Measurements from ENCODE around the gene ZRANB3.
A peak's percentile ranks its signal among the peaks of the same experiment; 100 is the strongest.
"Not testable (repeated sequence)": the region's sequence is repeated elsewhere in the genome, so short reads cannot be mapped to it uniquely, and the experiment has no call there.

Gene ZRANB3

DNA sequence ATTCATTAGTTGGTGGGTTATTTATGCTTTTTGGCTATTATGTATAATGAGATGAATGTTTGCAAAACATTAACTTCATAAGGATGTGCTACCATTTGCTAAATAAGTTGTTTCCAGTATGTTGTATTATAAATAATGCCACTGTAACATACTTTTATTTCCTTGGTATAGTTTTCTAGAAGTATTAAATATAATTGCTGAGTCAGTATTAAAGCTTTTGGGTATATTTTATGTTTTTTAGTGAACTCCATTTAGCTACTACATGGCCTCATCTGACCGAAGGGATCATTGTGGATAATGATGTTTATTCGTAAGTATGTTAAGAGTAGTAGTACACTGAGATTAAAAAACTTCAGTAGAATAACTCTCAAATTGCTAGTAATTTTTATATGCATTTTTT lies 405.1 kb downstream of the ZRANB3 start:
- peak overlapping the region; percentile 69 for H3K27ac Mint-ChIP-seq
- no peaks in the 10 kb centered on the region for H3K9me3 Mint-ChIP-seq
- no peaks in the 10 kb centered on the region for H3K27me3 Mint-ChIP-seq
- no peak overlapping the region for H3K4me3 Mint-ChIP-seq
- H3K4me1 Mint-ChIP-seq = peaks cover 6% of the 10 kb centered on the region
- H3K36me3 Mint-ChIP-seq = peaks cover 23% of the 10 kb centered on the region

DNA sequence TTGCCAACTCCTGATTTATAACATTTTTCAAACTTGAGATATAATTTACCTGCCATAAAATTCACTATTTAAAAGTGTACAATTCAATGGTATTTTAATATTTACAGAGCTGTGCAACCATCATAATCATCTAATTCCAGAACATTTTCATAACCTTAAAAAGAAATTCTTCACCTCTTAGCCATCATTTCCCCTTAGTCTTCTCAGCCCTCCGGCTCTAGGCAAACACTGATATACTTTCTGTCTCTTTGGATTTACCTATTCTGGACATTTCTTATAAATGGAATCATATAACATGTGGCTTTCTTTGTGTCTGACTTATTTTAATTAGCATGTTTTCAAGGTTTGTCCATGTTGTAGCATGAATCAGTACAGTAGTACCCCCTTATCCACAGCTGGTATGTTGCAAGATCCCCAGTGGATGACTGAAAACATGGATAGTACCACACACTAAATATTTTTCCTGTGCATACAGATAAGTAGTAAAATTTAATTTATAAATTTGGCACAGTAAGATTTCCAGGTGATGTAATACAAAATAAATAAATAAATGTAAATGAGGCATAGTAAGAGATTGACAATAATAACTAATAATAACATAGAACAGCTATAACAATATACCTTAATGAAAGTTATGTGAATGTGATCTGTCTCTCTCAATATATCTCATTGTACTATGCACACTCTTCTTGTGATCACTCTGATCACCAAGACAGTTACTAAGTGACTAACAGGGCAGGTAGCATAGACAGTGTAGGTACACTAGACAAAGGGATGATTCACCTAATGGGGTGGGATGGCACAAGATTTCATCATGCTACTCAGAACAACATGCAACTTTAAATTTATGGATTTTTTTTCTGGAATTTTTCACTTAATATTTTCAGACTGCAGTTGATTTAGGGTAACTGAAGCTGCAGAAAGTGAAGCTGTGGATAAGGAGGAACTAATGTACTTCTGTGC lies 405.8 kb downstream of the ZRANB3 start:
- peaks cover 24% of the 10 kb centered on the region for H3K36me3 Mint-ChIP-seq
- peak overlapping the region; percentile 69 for H3K27ac Mint-ChIP-seq
- H3K4me3 Mint-ChIP-seq = no peak overlapping the region
- no peaks in the 10 kb centered on the region for H3K9me3 Mint-ChIP-seq
- no peaks in the 10 kb centered on the region for H3K27me3 Mint-ChIP-seq
- peaks cover 6% of the 10 kb centered on the region for H3K4me1 Mint-ChIP-seq

DNA sequence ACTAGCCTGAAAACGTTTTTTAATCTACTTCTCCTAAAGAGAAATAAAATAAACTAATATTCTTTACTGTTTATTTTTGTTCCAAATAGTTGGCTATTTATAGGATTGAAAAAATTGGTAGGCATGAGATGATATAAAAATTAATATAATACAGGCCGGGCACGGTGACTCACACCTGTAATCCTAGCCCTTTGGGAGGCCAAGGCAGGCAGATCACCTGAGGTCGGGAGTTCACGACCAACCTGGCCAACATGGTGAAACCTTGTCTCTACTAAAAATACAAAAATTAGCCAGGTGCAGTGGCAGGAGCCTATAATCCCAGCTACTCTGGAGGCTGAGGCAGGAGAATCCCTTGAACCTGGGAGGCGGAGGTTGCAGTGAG lies 409.4 kb downstream of the ZRANB3 start:
- H3K36me3 Mint-ChIP-seq = peaks cover 16% of the 10 kb centered on the region
- H3K9me3 Mint-ChIP-seq = not testable (repeated sequence)

DNA sequence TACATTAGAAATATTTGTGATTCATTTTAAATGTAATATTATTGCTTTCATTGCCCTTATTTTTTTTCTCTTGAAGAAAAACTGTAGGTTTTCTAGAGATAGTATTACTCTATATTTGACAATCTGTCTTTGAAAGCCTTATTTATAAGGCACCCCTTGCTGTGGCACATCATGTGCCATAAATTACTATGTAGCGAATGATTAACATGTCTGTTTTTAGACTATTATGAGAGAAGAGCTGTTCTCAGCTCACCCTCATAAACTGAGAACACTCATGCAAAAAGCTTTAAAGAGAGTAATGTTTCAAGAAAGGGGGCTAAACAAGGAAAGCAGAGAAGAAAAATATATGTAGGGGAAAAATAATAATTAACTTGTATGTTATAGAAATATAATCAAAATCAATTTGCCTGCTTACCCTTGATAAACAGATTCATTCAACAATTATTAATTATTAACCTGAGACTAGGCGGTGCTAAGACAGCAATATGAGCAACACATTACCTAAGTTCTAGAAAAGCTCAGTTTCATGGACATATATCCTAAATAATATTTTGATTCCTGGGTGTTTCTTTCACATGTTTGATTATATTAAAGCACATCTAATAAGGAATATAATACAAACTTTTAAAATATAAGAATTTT lies 409.9 kb downstream of the ZRANB3 start:
- Mint-ChIP-seq H3K4me1 (peaks cover 23% of the 10 kb centered on the region), H3K9me3 (no peaks in the 10 kb centered on the region)

More for the DNA sequence above, 409.4 kb downstream of the ZRANB3 start:
- H3K4me1 Mint-ChIP-seq = peaks cover 23% of the 10 kb centered on the region
- H3K27me3 Mint-ChIP-seq, H3K27ac Mint-ChIP-seq, H3K4me3 Mint-ChIP-seq: not testable (repeated sequence)

DNA sequence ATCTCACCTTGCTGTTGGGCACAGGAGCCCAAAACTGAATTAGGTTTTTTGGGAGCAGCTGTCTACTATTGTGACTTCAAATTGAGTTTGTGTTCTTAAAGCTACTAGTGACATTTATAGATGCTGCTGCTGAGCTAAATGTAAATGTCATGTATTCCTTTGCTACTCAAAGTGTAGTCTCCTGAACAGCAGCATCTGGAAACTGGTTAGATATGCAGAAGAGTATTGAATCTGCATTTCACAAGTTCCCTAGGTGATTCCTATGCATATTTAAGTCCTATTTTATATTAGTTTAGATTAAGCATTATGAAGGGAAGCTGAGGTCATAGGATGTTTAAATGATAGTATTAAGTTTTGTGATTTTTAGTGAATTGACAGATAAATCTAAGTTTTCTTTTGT lies 411.4 kb downstream of the ZRANB3 start:
- H3K36me3 Mint-ChIP-seq = peaks cover 16% of the 10 kb centered on the region
- H3K27me3 Mint-ChIP-seq = no peaks in the 10 kb centered on the region
- H3K4me3 Mint-ChIP-seq = no peak overlapping the region
- peak overlapping the region; percentile 27 for H3K27ac Mint-ChIP-seq
- H3K4me1 Mint-ChIP-seq = peaks cover 17% of the 10 kb centered on the region
- no peaks in the 10 kb centered on the region for H3K9me3 Mint-ChIP-seq

More for the DNA sequence above, 409.9 kb downstream of the ZRANB3 start:
- Mint-ChIP-seq H3K27me3 (no peaks in the 10 kb centered on the region), H3K27ac (peak overlapping the region; percentile 48), H3K4me3 (no peak overlapping the region), H3K36me3 (peaks cover 16% of the 10 kb centered on the region)

DNA sequence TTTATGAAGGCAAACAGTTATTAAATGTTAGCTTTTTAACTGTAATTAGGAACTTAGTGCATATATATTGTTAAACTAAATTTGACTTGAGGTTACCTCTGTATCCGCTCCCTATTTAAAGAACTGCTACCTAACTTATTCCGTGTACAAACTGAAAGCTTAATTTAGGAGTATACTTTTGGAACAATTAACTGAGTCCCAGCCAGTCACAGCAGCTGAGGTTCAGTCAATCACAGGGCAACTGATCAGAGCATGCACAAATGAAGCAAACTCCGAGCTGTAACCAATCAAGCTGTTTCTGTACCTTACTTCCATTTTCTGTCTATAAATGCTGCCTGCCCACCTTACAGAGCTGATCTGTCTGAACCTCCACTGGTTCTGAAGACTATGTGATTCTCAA lies 417.7 kb downstream of the ZRANB3 start:
- no peaks in the 10 kb centered on the region for H3K27me3 Mint-ChIP-seq
- H3K27ac Mint-ChIP-seq = no peak overlapping the region
- H3K4me1 Mint-ChIP-seq = peaks cover 25% of the 10 kb centered on the region
- H3K4me3 Mint-ChIP-seq = no peak overlapping the region
- H3K36me3 Mint-ChIP-seq = peaks cover 19% of the 10 kb centered on the region
- H3K9me3 Mint-ChIP-seq = no peaks in the 10 kb centered on the region

DNA sequence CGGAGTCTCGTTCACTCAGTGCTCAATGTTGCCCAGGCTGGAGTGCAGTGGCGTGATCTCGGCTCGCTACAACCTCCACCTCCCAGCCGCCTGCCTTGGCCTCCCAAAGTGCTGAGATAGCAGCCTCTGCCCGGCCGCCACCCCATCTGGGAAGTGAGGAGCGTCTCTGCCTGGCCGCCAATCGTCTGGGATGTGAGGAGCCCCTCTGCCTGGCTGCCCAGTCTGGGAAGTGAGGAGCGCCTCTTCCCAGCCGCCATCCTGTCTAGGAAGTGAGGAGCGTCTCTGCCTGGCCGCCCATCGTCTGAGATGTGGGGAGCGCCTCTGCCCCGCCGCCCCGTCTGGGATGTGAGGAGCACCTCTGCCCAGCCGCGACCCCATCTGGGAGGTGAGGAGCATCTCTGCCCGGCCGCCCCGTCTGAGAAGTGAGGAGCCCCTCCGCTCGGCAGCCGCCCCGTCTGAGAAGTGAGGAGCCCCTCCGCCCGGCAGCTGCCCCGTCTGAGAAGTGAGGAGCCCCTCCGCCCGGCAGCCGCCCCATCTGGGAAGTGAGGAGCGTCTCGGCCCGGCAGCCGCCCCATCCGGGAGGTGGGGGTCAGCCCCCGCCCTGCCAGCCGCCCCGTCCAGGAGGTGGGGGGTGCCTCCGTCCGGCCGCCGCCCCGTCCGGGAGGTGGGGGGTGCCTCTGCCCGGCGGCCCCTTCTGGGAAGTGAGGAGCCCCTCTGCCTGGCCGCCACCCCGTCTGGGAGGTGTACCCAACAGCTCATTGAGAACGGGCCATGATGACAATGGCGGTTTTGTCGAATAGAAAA lies 425.3 kb downstream of the ZRANB3 start:
- not testable (repeated sequence) for H3K4me3 Mint-ChIP-seq, H3K9me3 Mint-ChIP-seq, H3K27ac Mint-ChIP-seq, H3K27me3 Mint-ChIP-seq
- Mint-ChIP-seq H3K36me3 (peaks cover 41% of the 10 kb centered on the region), H3K4me1 (peaks cover 16% of the 10 kb centered on the region)

DNA sequence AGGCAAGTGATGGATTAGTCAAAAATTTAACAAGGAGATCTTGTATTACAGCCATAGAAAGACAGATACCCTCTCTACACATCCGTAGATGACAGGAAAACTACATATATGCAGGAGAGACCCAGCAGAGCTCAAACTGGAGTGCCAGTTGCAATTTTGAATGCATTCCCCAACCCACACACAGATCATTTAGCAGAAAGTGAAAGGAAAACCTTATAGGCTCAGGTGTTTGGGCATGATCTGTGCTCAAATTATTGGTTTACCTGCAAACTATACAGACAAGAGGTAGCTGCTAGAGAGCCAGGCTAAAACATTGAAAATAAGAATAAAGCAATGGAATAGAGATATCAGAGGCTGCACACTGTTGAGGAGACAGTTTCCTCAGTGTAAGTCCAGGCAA lies 427.2 kb downstream of the ZRANB3 start:
- Mint-ChIP-seq H3K9me3 (no peaks in the 10 kb centered on the region), H3K27ac (peak overlapping the region; percentile 74), H3K27me3 (no peaks in the 10 kb centered on the region), H3K4me3 (no peak overlapping the region), H3K36me3 (peaks cover 42% of the 10 kb centered on the region), H3K4me1 (peaks cover 21% of the 10 kb centered on the region)

DNA sequence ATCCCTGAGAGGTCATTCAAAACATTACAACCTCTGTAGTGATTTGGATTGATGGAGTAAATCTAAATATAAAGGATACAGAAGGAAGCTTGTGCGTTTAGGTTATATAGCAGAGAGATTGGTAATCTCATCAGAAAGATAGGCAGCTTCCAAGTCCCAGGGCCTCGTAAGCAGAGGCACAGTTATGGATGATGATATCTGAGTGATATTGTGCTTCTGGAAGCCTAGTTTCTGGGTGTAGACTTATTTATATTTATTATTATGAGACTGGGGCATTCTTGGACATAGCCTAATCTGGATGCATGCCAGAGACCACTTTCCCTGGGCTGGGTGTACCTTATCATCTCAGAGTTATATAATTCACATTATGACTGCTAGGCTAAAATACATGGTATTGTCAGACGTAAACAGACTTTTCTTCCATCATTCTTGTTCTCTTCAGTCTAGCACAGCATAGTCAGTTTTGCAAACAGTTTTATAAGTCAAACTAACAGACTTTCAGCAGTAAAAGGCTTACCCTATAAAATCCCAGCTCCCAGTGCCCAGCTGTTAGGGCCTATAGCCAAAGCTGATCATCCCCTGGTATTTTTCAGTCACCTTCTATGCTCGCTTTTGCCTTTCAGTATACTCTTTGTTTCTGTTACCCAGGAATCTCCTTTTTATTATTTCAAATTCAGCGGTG lies 431.1 kb downstream of the ZRANB3 start:
- peaks cover 38% of the 10 kb centered on the region for H3K36me3 Mint-ChIP-seq
- peak overlapping the region; percentile 10 for H3K27ac Mint-ChIP-seq
- H3K27me3 Mint-ChIP-seq = no peaks in the 10 kb centered on the region
- H3K4me3 Mint-ChIP-seq = no peak overlapping the region
- H3K9me3 Mint-ChIP-seq = no peaks in the 10 kb centered on the region
- H3K4me1 Mint-ChIP-seq = peaks cover 25% of the 10 kb centered on the region

DNA sequence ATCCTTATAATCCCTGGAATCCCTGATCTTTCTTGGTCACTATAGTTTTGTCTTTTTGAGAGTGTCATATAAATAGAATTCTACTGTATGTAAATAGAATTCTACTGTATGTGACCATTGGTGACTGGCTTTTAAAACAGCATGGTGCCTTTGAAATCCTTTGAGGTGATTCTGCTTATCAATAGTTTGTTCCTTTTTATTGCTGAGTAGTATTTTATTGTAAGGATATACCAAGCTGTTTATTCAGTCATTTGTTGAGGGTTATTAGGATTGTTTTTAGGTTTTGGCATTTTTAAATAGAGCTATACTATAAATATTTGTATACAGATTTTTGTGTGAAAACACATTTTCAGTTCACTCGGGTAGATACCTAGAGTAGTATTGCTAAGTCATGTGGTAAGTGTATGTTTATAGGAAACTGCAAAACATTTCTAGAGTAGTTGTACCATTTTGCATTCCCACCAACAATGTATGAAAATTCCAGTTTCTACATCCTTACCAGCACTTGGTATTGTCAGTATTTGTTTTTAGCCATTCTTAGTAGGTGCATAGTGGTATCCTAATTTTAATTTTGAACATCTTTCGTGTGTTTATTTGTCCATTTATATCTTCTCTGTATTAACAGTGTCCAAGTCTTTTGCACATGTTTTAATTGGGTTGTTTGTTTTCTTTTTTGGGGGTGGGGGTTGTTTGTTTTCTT lies 433.3 kb downstream of the ZRANB3 start:
- no peaks in the 10 kb centered on the region for H3K27me3 Mint-ChIP-seq
- H3K27ac Mint-ChIP-seq = no peak overlapping the region
- no peaks in the 10 kb centered on the region for H3K9me3 Mint-ChIP-seq
- no peak overlapping the region for H3K4me3 Mint-ChIP-seq
- peaks cover 27% of the 10 kb centered on the region for H3K4me1 Mint-ChIP-seq
- peaks cover 32% of the 10 kb centered on the region for H3K36me3 Mint-ChIP-seq

DNA sequence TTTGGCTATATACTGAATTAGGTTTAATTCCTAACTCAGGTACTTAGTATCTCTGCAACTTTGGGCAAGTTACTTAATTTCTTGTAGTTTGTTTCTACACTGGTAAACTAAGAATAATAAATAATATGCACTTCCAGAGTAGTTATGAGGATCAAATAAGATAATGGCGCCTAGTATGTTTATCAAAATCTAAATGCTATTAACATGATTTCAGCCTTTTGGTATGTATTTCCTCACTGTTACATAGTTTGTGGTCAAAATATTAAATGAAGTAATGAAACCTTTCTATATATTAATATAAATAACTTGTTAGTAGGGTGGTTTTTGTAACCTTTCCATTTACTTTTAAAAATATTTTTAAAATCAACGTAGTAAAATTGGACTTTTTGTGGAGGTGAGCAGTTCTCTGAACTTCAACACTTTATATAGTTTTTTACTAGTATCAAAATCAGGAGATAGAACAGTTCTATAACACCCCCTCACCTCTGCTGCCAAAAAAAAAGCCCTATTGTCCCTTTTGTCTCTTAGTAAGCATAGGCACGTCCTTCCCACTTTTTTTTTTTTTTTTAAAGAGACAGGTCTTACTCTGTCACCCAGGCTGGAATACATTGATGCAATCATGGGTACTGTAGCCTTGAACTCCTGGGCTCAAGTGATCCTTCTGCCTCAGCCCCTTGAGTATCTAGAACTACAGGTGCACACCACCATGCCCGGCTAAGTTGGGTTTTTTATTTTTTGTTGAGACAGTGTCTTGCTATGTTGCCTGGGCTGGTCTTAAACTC lies 434.2 kb downstream of the ZRANB3 start:
- Mint-ChIP-seq H3K9me3 (no peaks in the 10 kb centered on the region), H3K27ac (no peak overlapping the region), H3K36me3 (peaks cover 32% of the 10 kb centered on the region), H3K27me3 (no peaks in the 10 kb centered on the region), H3K4me1 (peaks cover 30% of the 10 kb centered on the region), H3K4me3 (no peak overlapping the region)

DNA sequence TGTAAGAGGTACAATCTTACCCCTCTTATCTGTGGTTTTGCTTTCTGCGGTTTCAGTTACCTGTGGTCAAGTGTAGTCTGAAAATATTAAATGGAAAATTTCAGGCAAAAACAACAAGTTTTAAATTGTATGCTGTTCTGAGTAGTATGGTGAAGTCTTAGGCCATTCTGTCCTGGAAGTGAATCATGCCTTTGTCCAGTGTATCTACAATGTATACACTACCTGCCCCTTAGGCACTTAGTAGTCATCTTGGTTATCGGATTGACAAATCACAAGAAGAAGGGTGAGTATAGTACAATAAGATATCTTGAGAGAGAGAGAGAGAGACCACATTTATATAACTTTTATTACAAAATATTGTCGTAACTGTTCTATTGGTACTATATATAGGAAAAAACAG lies 435.4 kb downstream of the ZRANB3 start:
- peaks cover 28% of the 10 kb centered on the region for H3K36me3 Mint-ChIP-seq
- H3K4me1 Mint-ChIP-seq = peaks cover 33% of the 10 kb centered on the region
- H3K27ac Mint-ChIP-seq = no peak overlapping the region
- no peak overlapping the region for H3K4me3 Mint-ChIP-seq
- H3K9me3 Mint-ChIP-seq = no peaks in the 10 kb centered on the region
- no peaks in the 10 kb centered on the region for H3K27me3 Mint-ChIP-seq

DNA sequence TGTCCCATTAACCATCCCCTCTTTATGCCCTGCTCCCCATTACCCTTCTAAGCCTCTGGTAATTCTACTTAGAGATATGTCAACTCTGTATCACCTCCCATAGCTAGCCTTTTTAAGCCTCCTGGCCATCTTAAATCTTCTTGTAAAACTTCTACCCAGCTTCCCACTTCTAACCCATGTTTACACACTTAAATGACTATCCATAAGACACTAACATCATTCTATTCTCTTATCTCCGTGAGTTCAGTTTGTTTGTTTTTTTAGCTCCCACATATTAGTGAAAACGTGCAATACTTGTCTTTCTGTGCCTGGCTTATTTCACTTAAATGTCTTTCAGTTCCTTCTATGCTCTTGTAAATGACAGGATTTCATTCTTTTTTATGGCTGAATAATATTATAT lies 436.5 kb downstream of the ZRANB3 start:
- Mint-ChIP-seq H3K9me3 (peaks cover under 1% of the 10 kb centered on the region), H3K36me3 (peaks cover 28% of the 10 kb centered on the region), H3K27me3 (no peaks in the 10 kb centered on the region), H3K4me1 (peaks cover 36% of the 10 kb centered on the region), H3K27ac (no peak overlapping the region), H3K4me3 (no peak overlapping the region)

DNA sequence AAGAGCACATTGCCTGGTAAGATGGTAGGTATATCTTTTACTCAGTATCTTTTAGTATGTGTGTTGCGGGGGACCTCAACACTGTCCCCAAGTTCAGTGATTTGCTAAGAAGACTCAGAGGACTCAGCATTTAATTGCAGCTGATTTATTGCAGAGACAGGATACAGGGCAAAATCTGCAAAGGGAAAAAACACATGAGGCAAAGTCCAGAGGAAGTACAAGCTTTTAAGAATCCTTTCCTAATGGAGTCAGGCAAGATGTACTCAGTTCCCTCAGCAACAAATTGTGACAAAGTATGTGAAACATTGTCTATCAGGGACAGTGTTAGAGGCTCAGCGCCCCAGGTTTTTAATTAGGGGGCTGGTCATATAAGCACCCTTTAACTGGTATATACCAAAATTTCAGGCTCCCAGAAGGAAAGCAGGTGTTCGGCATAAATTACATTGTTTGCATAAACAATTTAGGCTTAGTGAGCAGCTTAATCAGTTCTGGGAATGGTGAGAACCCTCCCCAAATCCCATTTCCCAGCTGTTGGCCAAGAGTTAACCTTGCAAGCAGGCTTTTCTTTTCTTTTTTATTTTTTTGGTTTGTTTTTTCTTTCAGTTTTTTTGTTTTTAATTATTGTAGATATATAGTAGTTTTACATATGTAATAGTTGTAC lies 437.2 kb downstream of the ZRANB3 start:
- Mint-ChIP-seq H3K36me3 (peaks cover 32% of the 10 kb centered on the region), H3K27ac (no peak overlapping the region), H3K4me3 (no peak overlapping the region), H3K9me3 (peaks cover 6% of the 10 kb centered on the region), H3K4me1 (peaks cover 35% of the 10 kb centered on the region), H3K27me3 (no peaks in the 10 kb centered on the region)
